Ecto neural progenitor cell (in vitro differentiated cells): ENCODE measurements around the gene NAT10.

Experiments
- DNase-seq: peaks from one replicate; pipeline ENCODE4 v3.0.0-alpha.2; 2018; ENCODE audit warnings: low spot score

The NAT10 gene

DNA sequence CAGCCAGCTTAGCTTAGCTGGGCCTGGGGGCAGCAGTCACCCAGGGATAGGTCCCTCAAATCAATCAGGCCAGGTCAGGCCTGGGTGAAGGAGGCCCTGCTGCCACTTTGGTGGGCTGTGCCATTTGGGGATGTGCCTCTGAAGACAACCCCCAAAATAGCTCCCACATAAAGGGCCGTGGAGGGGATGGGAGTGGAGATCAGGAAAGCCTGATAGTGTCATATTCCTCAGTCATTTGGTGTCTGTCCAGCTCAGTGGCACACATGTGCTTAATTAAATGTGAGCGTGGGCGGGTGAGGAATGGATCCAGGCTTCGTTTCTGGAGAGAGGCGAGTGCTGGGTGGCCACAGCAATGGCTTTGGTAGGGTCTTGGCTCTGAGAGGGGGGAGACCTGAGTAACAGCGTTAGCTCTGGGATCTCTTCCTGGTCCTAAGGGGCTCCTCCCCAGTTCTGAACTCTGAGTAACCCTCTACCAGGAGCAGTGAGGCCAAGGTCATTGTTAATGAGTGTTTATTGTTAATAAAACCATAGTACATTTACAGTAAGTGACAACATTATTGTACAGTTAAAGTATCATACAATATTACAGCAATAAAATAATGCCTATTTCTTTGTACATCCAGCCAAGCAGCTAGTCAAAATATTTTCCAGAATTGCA, 45.2 kb downstream of the NAT10 start:
- DNase-seq = no peak

- DNase-seq = no peak
These were observed 45.7 kb downstream of the NAT10 start for GRCh38 chr11:34151166-34151565.

DNA sequence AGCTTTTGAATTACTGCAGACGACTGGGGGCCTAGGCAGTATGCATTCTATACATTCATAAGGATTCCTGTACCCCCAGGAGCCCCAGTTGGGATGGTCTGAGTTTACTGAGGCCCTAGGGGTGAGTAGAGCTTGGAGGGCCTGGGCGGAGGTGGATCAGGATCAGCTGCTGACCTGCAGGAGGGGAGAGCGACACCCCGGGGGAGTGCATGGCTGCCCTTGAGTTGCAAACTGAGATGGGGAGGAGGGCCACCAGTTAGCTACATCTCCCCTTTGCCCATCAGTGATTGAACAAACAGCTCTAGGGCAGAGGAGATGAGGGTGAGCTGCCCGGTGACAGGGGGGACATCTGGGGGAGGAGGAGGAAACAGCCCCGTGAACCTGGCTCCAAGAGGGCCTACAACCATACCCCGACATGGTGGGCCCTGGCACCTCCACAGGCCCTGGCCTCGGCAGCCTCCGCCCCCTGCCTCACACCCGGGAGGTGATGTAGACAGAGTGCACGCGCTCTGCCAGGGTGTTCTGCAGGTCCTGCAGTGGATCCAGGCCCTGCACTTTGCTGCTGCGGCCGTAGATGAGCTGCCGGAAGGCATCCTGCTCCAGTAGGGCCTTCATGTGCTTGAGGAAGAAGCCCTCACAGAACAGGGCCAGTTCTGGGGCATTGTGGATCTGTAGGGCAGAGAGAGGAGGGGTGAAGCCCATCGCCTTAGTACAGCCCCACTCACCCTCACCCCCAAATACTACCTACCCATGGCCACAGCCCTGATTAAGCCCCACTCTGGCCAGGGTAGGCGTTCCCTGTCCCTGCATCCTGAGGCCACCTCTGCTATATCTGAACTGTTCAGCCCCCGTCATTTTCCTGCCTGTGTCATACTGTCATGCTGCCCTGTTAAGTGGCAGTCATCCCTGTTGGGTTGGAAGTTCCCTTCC, 46.8 kb downstream of the NAT10 start:
- no peak for DNase-seq

- no peak for DNase-seq
These were observed 48.8 kb downstream of the NAT10 start for GRCh38 chr11:34154059-34154875.

- no peak for DNase-seq
These were observed 49.8 kb downstream of the NAT10 start for GRCh38 chr11:34155057-34155756.

DNA sequence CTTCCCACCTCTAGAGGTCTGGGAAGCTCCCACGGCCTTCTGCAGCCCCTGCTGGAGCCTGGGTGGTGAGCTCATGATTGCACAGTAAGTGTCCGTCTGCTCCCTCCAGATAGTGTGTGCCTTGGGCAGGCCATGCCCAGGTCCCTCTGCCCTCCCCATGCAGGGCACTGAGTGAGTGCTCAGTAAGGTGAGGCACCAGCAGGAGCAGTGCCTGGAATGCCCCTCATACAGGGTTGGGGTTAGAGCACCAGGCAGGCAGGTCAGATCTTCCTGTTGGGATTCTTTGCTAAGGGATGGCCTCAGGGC, 50.3 kb downstream of the NAT10 start:
- DNase-seq = no peak

DNA sequence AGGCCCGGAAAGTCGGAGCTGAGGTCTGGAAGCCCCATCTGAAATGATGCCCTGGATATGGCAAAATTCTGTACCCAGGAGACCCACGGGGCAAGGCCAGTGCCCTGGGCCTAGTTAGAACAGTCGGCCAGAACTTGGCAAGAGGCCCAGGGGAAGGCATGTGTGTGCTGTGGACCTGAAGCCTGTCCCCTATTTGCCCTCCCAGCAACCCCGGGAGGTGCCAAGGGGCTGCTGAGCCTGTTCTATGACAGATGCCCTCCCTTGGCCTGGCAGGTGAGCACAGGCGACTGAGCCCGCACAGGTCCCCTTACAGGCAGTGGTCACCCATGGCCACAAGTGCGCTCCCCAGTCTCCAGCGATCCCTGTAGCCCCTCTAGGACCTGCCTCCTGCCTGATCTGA, 51.7 kb downstream of the NAT10 start:
- DNase-seq = no peak

DNA sequence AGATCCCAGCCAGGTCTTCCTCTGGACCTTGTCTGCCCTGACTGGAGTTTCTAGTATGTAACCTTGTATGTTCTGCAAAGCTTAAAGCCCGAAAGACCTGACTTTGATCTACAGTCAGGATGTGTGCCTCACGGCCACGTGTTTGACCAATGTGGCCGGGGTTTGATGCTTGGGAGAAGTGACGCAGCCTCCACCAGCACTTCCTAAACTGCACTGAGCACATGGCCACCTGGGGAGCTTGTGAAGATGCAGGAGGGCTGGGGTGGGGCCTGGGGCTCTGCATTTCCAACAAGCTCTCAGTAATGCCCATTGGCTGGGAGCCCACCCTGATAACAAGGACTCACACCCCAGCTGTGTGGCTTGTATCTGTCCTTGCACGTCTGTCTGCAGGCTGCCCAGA, 53.2 kb downstream of the NAT10 start:
- no peak for DNase-seq

DNA sequence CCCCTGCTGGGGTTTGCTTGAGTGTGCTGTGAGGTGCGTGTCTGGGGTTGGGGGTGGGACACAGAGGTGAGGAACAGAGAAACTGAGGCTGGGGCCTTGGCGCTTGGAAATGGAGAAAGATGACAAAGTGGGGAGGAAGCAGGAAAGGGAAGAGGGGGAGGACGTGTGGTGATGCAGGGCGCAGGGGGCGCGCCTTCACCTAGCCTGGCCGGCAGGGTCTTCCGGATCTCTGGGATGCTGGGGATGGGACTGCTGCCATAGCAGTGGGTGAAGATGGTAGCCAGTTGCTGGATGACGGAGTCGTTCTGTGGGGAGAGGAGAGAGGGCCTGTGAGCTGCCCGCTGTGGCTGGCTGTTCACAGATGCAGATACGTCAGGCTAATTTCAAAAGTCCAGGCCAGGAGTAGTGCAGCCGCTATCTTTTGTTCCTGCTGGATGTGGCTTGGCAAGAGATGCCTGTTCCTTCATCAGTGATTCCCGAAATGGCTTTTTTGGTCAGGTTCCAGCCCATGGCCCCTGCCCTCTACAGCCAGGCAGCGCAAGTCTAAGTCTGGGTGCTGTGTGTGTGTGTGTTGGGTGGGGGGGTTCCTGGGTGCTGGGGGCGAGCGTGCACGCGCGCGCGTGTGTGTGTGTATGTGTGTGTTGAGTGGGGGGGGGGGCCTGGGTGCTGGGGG, 54.8 kb downstream of the NAT10 start:
- DNase-seq = no peak

GRCh38 chr11:34160791-34161190, 55.4 kb downstream of the NAT10 start:
- no peak for DNase-seq

- no peak for DNase-seq
These were observed 55.9 kb downstream of the NAT10 start for GRCh38 chr11:34161361-34161760.

GRCh38 chr11:34161812-34162492, 56.5 kb downstream of the NAT10 start:
- no peak for DNase-seq

- DNase-seq = no peak
These were observed 57.0 kb downstream of the NAT10 start for GRCh38 chr11:34162493-34162820.

DNA sequence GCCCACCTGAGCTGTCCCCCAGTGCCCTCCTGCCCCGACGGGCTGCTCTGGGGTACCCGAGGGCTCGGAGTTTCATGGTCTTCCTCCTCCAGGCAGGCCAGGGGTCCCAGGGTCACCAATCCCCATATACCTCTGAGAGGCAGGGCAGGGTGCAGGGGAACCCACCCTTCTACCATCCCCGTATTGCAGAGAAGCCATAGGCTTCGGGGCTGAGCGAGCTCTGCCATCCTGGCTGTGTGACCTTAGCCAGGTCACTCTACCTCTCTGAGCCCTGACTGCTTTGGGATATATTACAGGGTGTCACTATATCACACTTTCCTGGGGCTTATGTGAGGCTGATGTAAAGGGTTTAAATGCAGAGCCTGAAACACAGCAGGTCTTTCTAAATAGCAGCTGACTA, 57.4 kb downstream of the NAT10 start:
- no peak for DNase-seq

- DNase-seq = no peak
These were observed 59.7 kb downstream of the NAT10 start for GRCh38 chr11:34165121-34165520.

GRCh38 chr11:34165786-34166555, 60.5 kb downstream of the NAT10 start:
- DNase-seq = no peak

GRCh38 chr11:34166806-34167740, 61.6 kb downstream of the NAT10 start:
- DNase-seq = no peak

DNA sequence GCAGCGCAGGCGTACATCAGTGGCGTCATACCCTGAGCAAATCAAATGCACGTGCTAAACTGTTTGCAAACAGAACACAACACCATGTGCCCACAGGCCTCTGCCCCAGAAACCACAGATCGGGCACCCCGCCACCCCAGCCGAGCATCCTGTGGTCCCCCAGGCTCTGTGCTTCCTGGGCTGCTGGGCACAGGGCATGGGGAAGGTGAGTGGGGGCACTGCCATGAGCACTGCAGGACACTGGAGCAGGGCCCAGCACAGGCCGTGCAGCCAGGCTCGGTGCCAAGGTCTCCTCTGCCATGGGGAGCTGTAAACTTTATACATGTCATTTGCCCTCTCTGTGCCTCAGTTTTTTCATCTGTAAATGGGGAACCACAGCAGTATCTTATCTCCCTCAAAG, 62.5 kb downstream of the NAT10 start:
- DNase-seq = no peak
